ENCODE results near the gene METAP1.

The METAP1 gene

Small RNA genes within 50 kb of the gene (microRNA-seq; reads per million reads assigned to microRNA genes)
- 57.6 reads per million, percentile 63 among the genes with 10 or more reads in this experiment for gene MIR3684
